GM18520 (cell line): ENCODE measurements around the gene SCFD2.

Experiments
- ATAC-seq: cut with Tn5 transposase; IDR thresholded peaks from one replicate; pipeline ENCODE4 v1.9.1; 2021; ENCODE audit not compliant: unreplicated experiment

Gene SCFD2

DNA sequence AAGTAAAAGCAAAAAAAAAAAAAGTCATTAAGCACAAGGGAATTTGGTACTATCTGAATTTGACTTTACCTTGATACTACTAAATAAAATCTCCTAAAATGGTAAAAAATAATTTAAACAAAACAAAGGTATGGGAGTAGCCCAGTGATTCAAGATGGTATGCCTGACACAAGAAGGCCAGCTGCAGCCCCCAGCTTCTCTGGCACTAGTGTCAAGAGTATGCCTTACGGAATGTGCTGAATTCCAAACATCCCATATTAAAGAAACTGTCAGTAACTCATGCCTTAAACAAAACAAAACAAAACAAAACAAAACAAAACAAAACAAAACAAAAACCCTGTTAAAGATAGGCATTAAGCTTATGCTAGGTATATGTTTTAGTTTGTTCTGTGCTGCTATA lies 422.9 kb downstream of the SCFD2 start:
- ATAC-seq: no peak

DNA sequence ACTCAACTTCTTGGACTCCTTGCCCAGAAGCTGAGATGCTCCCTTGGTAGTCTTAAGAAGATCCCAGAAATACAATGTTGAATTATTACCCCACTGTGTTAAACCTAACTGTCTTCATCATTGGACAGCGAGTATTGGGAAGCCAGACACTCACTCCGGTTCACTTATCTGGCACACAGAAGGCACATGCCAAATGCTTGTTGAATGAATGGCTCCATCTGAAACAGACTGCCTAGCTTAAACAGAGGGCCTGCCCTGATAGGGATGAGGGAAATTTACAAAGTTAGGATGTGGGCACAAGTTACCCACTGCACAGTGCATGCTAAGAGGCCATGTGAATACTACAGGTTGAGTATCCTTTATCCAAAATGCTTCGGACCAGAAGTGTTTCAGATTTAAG lies 424.4 kb downstream of the SCFD2 start:
- ATAC-seq: no peak

- ATAC-seq: no peak
Observed at GRCh38 chr4:52939739-52940138, 426.1 kb downstream of the SCFD2 start.

DNA sequence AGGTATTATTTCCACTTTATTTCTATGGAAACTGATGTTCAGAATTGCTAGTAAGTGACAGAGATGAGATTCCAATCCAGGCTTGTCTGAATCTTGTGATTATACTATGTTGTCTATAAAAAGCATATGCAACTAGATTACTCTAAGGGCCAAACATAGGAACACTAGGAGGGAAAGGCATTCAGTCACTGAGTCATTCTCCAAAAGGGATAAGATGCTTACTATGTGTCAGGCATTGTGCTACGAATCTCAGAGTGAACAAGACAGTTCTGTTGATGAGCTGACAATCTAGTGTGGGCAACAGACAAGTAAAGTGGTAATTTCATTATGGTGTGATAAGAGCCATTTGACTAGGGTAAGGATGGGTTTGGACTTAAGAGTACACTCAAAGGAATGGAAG lies 426.5 kb downstream of the SCFD2 start:
- no peak for ATAC-seq

GRCh38 chr4:52937829-52938228 lies 428.0 kb downstream of the SCFD2 start:
- ATAC-seq: no peak

- ATAC-seq: no peak
Observed at GRCh38 chr4:52936729-52937128, 429.1 kb downstream of the SCFD2 start.

DNA sequence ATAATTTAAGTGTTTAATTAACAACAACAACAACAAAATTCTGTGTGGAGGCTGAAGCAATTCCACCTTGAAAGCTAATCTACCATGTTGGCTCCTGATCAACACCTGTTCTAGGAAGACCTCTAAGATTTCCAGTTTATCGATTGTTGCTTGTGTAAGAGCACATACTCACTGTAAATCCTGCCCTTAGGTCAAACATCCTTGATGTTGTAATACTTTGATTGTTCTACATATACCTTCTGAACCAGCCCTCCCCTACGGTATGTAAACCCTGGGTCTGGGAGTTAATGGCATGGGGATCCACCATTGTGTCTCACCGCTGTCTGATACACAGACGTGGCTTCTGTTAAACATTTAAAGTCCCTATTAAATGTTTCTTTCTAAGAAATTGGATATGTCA lies 430.5 kb downstream of the SCFD2 start:
- no peak for ATAC-seq

DNA sequence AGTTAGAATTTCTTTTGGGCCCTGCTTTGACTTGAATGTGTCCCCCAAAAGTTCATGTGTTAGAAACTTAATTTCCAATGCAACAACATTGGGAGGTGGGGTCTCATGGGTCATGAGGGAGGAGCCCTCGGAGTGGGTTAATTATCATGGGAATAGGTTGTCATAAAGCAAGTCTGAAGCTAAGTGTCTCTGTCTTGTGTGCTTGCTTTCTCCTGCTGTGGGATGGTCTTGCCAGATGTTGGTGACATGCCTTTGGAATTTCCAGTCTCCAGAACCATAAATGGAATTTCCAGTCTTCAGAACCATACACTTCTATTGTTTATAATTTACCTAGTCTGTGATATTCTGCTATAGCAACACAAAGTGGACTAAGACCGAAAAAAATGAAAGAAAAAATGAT lies 432.1 kb downstream of the SCFD2 start:
- no peak for ATAC-seq

DNA sequence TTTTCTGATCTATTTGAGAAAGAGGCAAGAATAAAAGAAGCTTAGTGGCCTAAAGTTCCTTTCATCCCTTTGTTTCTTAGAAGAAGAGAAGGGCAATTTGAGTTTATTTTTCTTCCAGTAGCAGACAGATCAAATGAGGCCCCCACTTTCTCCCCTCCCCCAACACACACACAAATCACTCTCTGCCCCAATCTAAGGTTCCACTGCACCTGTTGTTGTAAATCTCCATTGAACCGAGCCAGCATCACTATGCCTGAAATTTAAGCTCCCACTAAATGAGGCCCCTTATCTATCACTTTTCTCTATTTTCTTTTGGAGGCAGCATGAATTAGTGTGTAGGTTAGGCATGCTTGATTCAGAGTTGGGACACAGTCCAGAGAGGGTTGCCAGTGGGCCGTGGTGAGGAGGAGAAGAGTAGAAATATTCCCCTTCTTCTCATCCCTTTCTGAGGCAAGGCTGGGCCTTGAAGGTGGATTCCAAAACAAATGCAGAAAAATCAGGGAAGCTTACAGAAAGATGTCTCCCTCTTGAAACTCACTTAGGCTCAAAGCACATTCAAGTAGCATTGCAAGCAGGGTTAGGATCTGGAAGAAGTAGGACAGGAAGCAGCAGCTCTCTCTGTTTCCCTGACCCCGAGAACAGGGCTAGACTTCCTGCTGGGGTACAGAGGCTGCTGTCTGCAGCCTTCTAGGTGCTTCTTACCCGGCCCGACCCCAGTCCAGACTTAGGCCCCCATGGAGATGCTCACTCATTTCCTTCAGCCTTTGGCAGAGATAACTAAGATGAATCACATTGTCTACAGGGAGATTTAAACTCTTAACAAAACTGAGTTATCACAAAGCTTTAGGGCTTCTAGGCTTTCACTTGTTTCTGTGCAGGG lies 433.0 kb downstream of the SCFD2 start:
- no peak for ATAC-seq

GRCh38 chr4:52931243-52931642 lies 434.6 kb downstream of the SCFD2 start:
- no peak for ATAC-seq

GRCh38 chr4:52926196-52926974 lies 439.5 kb downstream of the SCFD2 start:
- ATAC-seq: no peak

- no peak for ATAC-seq
Observed at GRCh38 chr4:52925531-52925968, 440.3 kb downstream of the SCFD2 start.

DNA sequence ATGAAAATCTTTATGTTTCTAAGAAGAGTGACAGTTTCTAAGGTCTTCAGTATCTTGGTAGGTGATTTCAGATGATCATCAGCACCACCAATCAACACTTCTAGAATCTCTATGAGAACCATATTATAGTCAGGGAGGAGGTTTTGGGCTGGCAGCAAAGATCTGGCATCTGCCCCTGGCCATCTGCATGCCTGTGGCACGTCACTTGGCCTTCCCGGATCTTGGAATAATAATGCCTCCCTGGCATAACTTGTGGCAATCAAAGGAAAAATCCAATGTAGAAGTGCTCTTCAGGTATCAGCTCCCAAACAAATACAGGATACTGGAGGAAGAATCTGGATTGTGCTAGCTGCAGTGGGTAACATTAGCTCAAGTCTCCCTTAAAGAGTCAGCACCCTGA lies 446.4 kb downstream of the SCFD2 start:
- no peak for ATAC-seq

DNA sequence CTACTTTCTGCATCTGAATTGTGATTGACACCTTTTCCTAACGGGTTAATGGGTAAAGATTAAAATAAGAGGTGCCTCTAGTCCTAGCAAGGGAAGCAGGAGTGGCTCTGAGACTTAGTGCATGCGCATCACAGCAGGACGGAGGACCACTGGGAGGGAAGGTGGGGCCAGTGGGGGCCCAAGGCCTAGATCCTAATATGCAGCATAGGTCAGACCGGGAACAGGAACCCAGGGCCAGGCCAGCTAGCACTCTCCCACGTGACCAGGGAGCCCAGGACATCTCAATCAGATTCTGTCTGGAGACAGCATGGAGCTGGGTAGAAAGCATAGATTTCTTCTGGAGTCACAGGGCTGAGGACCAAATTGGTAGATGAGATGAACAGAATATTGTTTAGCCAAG lies 448.0 kb downstream of the SCFD2 start:
- ATAC-seq: no peak

- ATAC-seq: no peak
Observed at GRCh38 chr4:52915730-52916300, 450.0 kb downstream of the SCFD2 start.

DNA sequence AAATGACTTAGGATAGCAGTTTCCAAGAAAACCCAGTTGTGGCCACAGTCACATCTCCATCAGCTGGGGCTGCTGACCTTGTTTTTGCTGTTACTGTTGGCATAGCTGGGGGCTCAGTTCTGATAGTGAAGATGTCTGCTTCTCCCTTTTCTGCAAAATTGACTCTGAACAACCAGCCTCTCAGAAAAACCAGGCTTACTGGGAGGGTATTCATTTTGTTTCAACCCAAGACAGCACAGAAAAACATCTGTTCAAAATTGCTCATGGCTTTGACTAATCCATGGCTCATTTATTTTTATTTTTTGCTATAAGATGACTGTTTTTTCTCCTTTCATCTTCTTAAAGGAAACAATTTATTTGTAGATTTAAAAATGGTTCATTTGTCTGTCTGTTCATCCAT lies 450.7 kb downstream of the SCFD2 start:
- no peak for ATAC-seq

GRCh38 chr4:52914051-52914605 lies 451.7 kb downstream of the SCFD2 start:
- no peak for ATAC-seq

- no peak for ATAC-seq
Observed at GRCh38 chr4:52912608-52913007, 453.3 kb downstream of the SCFD2 start.

DNA sequence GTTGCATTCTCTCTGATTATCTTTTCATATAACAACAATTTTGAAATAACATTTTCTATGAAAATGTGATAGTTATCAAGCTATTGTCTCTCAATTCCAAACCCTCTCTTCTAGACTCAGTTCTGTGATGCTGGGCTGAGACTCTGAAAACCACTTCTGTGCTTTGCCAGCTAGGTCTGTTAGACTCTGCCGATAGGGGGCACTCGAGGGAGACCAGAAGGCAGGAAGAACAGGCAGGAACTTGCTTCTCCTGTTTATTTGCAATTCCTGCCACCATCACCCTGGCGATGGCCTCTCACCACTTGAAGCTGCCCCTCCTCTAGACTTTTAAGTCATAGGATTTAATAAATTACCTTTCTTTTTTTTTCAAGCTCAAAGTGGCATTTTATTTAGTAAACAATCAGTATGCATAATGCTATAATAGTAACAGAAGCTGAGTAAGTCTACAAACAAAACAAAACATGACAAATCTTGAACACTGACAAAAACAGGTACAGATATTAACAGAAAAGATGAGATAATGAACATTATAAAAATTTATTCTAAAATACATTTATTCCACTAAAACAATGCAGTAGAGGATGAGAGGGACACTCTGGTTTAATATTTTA lies 454.1 kb downstream of the SCFD2 start:
- ATAC-seq: no peak

DNA sequence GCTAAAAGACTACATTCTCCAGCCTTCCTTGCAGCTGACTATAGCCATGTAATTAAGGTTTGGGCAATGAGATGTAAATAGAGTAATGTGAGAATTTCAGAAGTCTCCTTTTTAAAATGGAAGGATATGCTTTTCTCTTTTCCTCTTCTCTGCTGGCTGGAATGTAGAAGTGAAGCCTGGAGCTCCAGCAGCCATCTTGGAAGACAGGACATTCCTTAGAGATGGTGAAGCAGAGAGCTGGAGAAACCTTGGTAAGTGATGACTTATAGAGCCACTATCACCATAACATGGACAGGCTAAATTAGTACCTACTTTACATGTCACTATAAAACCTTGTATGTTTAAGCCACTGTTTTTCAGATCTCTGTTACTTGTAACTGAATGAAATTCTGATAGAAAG lies 455.7 kb downstream of the SCFD2 start:
- no peak for ATAC-seq

- ATAC-seq: no peak
Observed at GRCh38 chr4:52907510-52907909, 458.4 kb downstream of the SCFD2 start.
